AML-193 (cell line): Measurements from ENCODE around the gene RPS6KA4.
"Not testable (repeated sequence)": the region's sequence is repeated elsewhere in the genome, so short reads cannot be mapped to it uniquely, and the experiment has no call there.

Source experiments
- DNase-seq, 2 experiments: peaks; one replicate each; lab custom pipeline; 2025; lab: John Stamatoyannopoulos, UW

RPS6KA4 gene

DNA sequence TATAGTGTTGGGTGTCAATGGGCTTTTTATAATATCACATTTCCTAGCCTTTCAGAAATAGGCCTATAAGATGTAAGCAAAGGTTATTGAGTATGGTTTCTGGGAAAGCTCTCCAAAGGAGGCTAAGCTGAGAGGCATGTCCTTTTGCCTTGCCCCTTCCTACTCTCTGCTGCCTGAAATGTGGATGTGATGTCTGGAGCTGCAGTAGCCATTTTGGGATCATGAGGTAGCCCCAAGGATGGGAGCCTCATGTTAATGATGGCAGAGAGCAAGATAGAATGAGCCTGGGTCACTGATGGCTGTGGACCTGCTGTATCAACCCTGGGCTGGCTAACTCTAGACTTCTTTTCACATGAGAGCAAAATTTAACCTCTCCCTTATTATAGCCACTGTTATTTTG, 29.0 kb downstream of the RPS6KA4 start:
- no peak for DNase-seq

DNA sequence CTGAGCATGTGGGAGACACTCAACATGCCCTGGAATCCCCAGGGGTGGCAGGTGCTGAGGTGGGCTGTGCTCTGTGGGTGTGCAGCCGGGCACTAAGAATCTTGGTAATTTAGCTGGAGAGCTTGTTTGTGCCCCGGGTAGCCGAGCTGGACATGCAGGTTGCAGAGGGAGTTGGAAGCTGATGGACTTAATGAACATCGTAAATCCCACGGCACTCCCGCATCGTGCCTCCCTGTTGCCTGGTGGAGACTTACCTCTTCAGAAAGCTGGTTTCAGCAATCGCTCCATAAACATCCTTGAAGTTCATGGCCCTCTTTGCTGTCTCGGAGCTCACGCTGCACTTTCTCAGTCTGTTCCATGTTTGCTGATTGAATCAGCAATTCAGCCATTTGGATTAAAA, 29.9 kb downstream of the RPS6KA4 start:
- DNase-seq: no peak

DNA sequence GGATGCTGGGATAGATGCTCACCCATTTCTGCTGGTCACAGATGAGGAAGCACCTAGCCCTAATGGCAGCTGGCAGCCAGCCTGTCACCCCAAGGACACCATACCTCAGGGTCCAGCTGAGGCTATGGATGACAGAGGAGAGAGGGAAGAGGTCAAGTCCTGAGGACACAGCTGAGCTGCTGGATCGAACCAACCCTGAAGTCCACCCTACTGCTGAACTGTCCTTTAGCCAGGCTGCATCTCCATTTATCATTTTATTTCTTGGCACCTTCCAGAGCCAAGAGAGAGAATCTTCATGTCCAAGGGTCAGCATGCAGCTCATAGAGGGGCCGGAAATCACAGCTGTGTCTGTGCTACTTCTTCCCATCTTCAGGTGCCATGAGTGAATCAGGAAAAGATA, 30.9 kb downstream of the RPS6KA4 start:
- no peak for DNase-seq

DNA sequence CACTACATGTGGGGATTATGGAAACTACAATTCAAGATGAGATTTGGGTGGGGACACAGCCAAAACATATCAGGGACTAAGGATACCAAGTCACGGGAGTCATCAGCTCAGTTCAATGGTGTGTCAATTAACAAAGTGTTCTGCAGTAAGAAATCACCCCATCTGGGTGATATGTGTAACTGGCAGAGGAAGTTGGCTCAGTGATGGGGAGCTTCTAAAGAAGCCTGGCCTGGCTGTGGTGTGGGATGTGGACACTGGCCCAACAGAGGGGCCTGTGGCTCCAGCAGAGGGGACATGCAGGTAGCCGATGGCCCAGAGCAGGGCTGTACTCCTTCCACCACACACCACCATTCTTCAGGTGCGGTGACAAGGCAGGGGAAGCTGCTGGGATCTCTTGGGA, 31.6 kb downstream of the RPS6KA4 start:
- no peak for DNase-seq

DNA sequence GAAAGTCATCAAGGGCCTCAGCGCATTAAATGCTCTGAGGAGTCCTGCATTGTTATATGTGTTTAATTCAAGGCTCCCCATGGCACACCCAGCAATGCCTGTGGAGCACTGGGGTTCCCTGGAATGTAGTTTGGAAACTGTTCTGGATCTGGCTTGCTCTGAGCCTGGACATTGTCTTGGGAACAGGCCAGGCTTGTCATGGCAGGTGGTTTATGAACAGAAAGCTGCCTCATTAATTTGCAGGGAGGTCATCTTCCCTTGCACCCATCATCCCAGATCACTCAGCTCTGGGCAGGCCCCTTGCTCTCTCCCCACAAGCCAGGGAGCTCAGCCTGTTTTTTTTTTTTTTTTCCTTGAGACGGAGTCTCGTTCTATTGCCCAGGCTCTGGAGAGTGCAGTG, 32.9 kb downstream of the RPS6KA4 start:
- DNase-seq: no peak

DNA sequence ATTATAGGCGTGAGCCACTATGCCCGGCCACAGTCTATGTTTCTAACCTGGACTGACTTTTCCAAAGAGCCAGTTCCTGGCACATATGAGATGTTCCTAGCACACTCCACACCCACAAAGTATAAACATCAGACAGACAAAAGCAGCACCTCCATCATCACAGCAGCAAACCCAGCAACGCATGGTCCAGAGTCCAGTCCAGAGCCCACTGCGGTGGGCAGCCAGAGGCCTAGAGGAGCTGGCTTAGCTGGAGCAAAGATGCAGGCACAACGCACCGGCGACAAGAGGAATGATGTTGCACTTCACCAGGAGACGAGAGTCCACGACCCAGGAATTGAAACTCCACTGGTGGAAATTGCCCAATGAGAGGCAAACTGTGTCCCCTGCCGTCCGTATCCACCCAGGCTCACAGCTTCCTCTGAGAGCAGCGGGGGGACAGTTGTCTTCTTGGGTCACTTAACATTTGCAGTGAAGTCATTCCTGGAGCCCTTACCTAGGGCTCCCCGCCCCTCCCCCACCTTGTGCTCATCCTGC, 36.6 kb downstream of the RPS6KA4 start:
- no peak for DNase-seq

DNA sequence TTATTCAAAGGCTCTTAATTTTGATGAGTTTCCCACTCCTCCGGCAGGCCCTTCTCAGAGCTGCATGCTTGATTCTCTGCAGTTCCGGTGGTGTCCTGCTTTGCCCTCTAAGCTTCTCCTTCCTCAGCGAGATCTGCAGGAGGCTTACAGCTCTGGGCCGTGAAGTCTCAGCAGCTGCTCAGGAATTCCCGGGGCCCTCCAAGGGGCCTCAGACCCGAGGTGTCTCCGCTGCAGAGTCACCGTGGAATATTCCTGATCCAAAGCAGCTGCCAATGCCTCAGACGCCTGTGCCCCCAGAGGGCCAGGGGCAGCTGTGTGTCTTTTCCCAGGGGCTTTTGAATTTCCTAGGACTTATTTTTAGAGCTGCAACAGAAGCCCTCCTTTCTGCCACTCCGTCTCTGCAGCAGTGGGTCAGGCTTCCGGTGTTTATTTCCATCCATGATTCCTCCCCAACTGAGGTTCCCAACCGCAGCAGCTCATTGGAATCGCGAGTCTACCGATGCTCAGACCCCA, 37.2 kb downstream of the RPS6KA4 start:
- no peak for DNase-seq

DNA sequence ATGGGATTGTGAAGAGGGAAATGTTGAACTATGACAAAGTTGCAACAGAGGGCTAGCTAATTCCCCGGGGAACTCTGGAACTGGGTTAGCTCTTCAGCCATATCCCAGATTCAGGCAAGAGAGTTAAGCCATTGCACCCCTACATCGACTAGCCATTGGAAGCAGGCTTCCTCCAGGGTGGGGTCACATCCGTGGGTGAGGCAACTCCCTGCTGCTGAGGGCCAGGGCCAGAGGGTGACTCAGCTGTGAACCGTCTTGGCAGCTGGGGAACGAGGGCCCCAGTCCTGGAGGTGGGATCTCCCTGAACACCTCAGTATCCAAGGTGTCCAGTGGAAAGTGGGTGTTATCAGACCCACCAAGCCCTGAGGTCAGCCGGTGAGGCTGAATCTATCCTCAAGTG, 41.1 kb downstream of the RPS6KA4 start:
- no peak for DNase-seq

DNA sequence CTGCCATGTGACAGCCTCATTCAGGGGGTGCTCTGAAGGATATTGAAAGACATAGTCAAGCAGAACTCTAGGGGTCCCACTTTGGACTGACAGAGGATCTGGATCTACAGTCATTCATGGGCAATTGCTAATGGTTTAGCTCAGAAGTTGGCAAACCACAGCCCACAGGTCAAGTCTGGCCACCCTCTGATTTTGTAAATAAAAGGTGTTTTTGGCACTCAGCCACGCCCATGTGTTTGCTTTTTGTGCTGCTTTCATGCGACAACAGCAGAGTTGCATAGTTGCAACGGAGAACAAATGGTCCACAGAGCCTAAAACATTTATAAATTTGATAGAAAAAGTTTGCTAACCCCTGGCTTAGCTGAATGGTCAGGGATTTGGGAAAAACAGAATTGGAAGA, 41.7 kb downstream of the RPS6KA4 start:
- DNase-seq: no peak

DNA sequence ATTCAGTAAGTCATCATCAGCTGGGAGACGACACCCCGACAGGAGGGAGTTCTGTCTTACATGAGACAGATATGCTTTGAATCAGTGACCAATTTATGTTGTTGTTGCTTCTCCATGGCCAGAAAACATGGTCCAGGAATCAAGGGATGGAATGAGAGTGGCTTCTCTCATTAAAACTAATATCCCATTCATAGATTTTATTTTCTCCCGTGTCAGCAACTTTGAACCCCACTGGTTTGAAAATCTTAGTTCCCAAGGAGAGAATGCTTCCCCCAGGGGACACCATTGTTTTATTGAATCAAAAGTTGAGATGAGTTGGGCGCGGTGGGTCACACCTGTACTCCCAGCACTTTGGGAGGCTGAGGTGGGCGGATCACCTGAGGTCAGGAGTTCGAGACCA, 42.8 kb downstream of the RPS6KA4 start:
- no peak for DNase-seq

DNA sequence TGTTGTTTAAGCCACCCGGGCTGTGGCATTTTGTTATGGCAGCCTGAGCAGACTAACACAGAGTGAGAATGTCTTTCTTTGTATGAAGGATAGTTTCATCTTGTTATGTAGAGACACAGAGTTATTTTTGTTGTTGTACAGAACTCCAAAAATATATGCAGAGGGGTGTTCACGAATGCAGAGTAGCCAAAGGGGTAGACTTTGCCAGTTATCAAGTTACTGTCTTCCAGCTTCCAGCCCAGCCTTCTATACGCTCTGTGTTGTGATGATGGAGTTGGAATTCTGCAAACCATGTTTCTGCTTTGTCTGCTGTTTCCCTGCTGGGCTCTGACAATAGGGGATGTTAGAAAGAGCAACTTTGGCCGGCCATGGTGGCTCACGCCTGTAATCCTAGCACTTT, 44.1 kb downstream of the RPS6KA4 start:
- no peak for DNase-seq

DNA sequence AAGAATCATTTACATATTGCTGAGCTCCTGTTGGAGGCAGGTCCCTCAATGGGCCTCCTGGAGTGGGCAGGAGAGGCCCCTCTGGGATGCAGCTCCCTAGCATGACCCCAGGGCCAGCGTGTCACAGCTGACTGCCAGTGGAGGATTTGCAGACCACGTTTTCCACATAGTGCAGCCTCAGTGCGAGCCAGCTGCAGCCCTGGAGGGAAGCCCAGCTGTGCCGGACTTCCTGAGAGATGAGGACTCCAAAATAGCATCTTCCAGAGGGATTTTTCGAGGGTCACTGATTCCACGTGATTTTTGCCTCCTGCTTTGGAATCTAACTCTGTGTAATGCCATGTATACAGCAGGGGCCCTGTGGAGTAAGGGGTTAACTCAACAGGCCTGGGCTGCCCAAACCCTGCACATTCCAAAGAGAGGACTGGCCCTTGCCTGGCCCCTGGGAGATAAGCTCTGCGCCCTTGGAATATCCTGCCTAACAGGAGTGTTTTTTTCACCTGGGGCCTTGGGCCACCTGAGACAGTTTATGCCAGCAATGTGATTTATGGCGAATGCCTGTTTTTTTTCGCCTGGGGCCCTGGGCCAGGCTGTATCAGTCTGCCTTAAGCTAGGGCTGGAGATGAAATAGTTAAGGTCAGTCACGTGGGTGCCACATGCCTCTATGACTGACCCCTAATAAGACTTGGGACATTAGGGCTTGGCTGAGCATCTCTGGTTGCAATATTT, 47.4 kb downstream of the RPS6KA4 start:
- DNase-seq: no peak

DNA sequence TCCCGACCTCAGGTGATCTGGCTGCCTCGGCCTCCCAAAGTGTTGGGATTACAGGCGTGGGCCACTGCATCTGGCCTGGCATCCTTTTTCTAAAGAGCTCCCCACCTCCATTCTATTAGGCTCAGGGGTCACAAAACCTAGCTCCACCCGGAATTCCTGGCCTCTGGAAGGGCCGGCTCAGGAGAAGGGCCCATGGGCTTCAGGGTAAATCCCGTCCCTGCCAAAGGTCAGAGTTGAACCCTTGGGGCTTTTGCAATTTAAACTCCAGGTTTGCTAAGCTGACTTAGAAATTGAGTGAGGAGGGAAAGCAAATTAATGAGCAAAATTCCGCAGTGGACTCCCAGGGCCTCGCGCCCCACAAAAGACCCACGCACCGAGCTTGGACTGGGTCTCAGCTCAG, 48.3 kb downstream of the RPS6KA4 start:
- DNase-seq: no peak

DNA sequence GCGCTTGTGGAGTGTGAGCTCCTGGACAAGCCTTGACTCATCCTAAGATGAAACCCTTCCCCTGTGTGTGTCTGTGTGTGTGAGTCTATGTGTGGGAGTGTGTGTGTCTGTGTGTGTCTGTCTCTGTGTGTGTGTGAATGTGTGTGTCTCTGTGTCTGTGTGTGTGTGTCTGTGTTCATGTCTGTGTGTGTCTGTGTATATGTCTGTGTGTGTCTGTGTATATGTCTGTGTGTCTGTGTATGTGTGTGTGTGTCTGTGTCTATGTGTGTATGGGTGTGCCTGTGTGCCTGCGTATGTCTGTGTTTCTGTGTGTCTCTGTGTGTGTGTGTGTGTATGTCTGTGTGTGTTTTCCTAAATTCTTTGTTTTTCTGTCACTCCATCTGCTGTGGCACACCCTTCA, 48.7 kb downstream of the RPS6KA4 start:
- DNase-seq: no peak

DNA sequence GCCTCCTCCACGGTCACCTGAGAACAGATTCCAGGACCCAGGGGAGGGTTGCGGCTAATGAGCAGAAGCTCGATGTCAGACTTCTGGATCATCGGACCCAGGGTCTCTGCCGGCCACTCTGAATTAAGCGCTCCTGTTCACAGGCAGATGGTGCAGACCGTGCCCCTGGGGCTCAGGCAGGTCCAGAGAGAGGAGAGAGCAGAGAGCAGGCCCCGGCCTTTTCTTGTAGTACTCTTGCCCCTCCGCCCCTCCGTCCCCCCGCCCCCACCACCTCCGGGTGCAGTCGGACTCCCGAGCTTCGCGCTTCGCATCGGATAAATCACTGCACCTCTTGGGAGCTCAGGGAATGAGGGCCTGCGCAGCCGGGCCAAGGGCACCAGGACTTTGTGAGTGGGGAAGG, 50.3 kb downstream of the RPS6KA4 start:
- no peak for DNase-seq

DNA sequence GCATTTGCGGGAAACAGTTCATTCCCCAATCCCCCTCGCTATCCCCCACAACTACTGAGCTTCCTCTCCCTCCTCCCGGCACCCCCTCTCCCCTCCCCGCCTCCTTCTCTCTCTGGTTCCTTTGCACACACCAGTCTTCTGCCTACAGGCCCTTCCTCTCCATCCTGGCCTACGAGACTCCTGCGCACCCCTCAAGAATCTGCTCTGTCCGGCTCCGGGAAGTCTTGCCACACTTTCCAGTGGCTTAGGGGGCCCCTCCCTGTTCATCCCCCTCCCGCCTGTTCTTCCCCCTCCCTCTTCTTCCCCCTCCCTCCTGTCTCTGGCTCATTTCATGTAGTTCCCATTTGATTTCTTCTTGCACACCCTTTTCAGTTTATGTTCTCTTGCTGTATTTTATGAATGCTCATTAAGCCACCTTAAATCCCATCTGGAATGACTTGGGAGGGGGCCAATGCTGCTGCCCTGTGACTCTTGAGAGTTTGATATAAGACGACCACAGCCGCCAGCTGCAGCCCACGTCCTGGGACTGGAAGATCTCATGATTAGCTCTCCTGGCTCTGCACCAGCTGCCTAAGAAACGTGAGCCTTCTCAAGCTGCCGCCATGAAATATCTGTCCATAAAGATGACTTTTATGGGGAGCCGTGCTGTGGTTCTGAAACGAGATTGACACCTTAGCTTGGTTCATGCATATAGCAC, 50.9 kb downstream of the RPS6KA4 start:
- no peak for DNase-seq

DNA sequence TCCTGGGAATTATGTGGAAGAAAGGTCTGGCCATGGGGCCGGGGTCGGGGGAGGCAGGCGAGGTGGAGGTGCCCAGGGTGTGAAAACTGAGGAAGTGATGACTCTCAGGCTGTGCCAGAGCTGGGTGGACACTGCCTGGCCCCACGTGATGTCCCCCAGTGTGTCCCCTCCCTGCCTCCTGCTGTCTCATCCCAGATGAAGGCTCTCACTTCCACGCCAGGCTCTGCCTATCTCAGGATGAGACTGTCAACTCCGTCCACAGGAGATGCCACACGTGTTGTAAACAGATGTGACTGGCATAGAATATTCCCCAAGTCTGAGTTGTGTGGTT, 51.4 kb downstream of the RPS6KA4 start:
- DNase-seq: no peak

DNA sequence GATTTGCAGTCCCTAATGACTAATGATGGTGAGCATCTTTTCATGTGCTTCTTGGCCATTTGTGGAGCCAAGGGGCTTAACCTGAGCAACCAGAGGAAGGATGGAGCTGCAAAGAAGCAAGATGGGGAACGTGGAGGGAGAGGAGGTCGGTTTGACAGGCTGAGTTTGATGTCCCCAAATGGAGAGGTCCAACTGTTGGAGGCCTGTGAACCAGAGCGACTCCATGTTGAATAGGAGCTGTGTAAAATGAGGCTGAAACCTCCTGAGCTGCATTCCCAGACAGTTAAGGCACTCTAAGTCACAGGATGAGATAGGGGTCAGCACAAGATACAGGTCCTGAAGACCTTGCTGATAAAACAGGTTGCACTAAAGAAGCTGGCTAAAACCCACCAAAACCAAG, 54.5 kb downstream of the RPS6KA4 start:
- DNase-seq: no peak

DNA sequence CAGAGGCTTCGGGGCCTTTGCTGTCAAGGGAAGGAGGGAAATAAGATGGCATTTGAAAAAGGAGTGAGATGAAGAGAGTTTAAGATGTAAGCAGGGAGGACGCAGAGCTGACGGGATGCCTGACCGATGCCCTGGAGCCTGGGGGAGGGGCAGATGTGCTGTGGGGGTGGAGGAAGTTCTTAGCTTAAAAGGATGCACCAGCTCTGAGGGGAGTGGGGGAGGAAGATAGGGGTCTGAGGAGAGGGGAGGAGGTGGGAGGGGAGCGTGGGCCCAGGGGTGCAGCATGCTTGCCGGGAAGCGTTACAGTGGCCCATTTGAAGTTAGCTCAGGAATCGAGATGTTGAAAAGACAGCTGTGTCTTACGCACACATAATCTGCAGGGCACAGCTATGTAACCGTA, 56.3 kb downstream of the RPS6KA4 start:
- DNase-seq: no peak

DNA sequence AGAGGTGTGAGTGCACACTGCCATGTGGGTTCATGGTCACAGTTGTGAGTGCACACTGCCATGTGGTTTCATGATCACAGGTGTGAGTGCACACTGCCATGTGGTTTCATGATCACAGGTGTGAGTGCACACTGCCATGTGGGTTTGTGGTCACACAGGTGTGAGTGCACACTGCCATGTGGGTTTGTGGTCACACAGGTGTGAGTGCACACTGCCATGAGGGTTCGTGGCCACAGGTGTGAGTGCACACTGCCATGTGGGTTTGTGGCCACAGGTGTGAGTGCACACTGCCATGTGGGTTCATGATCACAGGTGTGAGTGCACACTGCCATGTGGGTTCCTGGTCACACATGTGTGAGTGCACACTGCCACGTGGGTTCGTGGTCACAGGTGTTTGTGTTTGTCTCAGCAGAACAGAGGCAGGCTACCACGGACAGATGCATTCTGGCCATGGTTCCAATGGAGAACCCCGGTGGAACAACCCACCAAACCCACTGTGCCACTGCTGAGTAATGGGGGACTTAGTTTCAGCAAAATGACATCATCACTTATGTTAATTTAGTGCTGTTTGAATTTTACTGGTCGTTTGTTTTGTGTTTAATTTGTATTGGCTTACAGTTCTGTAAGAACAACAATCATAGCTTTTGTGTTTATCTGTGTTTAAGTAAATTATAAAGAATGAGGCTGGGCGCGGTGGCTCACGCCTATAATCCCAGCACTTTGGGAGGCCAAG, 57.2 kb downstream of the RPS6KA4 start:
- DNase-seq: no peak

DNA sequence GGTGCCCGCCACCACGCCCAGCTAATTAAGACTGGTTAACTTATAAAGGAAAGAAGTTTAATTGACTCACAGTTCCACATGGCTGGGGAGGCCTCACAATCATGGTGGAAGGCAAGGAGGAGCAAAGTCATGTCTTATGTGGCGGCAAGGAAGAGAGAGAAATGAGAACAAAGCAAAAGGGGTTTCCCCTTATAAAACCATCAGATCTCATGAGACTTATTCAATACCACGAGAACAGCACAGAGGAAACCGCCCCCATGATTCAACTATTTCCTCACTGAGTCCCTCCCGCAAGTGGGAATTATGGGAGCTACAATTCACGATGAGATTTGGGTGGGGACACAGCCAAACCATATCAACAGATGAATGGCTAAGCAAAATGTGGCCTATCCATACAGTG, 59.3 kb downstream of the RPS6KA4 start:
- not testable (repeated sequence) for DNase-seq

DNA sequence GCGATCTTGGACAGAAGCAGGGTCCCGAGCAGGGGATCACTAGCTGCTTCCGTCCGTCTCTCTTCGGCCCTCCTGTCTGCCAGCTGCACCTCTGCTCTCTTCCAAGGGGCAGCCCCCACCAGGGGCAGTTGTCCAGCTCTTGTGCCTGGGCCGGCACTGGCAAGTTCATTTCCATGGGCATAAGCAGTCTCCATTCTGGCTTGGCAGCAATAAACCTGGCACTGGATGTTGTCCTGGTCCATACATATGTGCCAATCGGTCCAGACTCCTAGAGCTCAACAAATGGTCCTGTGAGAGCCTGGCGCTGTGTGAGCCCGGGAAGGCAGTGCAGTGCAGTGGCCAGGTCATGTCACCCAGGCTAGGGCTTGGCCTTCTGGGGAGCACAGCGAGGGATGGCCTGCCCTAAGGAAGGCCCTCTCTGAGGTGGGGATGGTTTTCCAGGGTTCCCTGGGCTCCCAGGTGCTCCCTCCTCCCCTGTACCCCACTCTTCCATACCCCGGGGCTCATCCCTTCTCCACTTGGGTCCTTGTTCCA, 60.4 kb downstream of the RPS6KA4 start:
- no peak for DNase-seq
